Calu3 (cell line): Measurements from ENCODE around the gene TSPAN5. TPM values are rescaled to one million over a fixed set of nuclear protein-coding genes. Genes with fewer than 3 reads are reported as not detected.

Experiments
- BruUV-seq: library from RNA; stranded (reverse); fragments of 400-500 nt; replicated peaks from 2 replicates; lab custom pipeline; 2021; lab: Mats Ljungman, UMichigan
- CTCF ChIA-PET: fragments of 300-600 bp; sonication (Branson Sonifier 250); formaldehyde crosslinking; loops from one replicate; lab custom pipeline; 2022; ENCODE audit warnings: antibody characterized with exemption; lab: Charles Lee
- DNase-seq: peaks from one replicate; pipeline ENCODE4 v3.0.0; 2022
- H3K27ac Mint-ChIP-seq: one replicate; pipeline ENCODE4 v1.8.0; 2022; ENCODE audit warnings: mixed read lengths; ENCODE audit not compliant: unreplicated experiment
- H3K27me3 Mint-ChIP-seq: one replicate; pipeline ENCODE4 v1.8.0; 2022; ENCODE audit warnings: mixed read lengths; ENCODE audit not compliant: unreplicated experiment
- H3K36me3 Mint-ChIP-seq: one replicate; pipeline ENCODE4 v1.8.0; 2022; ENCODE audit warnings: mild to moderate bottlenecking, moderate library complexity, mixed read lengths; ENCODE audit not compliant: insufficient read depth, unreplicated experiment
- H3K4me1 Mint-ChIP-seq: one replicate; pipeline ENCODE4 v1.8.0; 2022; ENCODE audit warnings: mild to moderate bottlenecking, low read depth, mixed read lengths; ENCODE audit not compliant: unreplicated experiment
- H3K4me3 Mint-ChIP-seq: one replicate; pipeline ENCODE4 v1.8.0; 2022; ENCODE audit warnings: mild to moderate bottlenecking, low read depth, moderate library complexity, mixed read lengths; ENCODE audit not compliant: unreplicated experiment
- H3K9me3 Mint-ChIP-seq: one replicate; pipeline ENCODE4 v1.8.0; 2022; ENCODE audit warnings: low read depth, mixed read lengths; ENCODE audit not compliant: unreplicated experiment
- intact Hi-C: fragments of 100-400 bp; cut with micrococcal nuclease; formaldehyde crosslinking; loops from one replicate; pipeline ENCODE4 v1.10.0; 2022; ENCODE audit not compliant: unreplicated experiment
- total RNA-seq: library from RNA; stranded (reverse); gene quantifications from 2 replicates; pipeline ENCODE4 v1.2.3, GENCODE V29; 2022
- TF ChIP-seq, protein P1 (sequence below): fragments of 200-600 bp; IDR thresholded peaks from one replicate; pipeline ENCODE4 v1.8.0; 2022; ENCODE audit warnings: antibody characterized with exemption; ENCODE audit not compliant: unreplicated experiment

TSPAN5 gene
- total RNA-seq, 1 experiment from 2014 or later = 4.8 TPM

DNA sequence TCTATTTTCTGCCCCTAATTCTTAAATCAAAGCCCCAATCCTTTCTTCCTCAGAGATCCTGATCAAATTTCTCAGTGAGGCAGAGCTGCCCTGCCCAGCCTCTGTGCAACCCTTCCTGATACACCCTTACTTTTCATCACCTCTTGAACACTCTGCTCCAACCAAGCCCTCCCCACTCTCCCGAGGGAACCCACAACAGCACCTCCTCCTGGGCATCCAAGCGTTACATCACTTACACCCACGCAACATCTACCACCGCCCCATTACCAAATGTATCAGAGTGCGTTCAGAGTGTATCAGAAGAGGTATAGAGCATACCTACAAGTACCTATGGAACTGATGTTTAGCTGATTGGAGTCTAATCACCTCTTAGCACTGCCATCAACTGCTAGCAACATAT lies 210.8 kb downstream of the TSPAN5 start:
- H3K27ac Mint-ChIP-seq = no peak overlapping the region
- CTCF ChIA-PET = no interaction called here
- TF ChIP-seq, protein P1, sequence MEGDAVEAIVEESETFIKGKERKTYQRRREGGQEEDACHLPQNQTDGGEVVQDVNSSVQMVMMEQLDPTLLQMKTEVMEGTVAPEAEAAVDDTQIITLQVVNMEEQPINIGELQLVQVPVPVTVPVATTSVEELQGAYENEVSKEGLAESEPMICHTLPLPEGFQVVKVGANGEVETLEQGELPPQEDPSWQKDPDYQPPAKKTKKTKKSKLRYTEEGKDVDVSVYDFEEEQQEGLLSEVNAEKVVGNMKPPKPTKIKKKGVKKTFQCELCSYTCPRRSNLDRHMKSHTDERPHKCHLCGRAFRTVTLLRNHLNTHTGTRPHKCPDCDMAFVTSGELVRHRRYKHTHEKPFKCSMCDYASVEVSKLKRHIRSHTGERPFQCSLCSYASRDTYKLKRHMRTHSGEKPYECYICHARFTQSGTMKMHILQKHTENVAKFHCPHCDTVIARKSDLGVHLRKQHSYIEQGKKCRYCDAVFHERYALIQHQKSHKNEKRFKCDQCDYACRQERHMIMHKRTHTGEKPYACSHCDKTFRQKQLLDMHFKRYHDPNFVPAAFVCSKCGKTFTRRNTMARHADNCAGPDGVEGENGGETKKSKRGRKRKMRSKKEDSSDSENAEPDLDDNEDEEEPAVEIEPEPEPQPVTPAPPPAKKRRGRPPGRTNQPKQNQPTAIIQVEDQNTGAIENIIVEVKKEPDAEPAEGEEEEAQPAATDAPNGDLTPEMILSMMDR = no peak
- no peak for DNase-seq
- no TSS peak for BruUV-seq
- H3K4me1 Mint-ChIP-seq = no peaks in the 10 kb centered on the region
- H3K36me3 Mint-ChIP-seq = no peaks in the 10 kb centered on the region
- H3K27me3 Mint-ChIP-seq = no peaks in the 10 kb centered on the region
- intact Hi-C loops = no loop called here
- H3K4me3 Mint-ChIP-seq = no peak overlapping the region
- H3K9me3 Mint-ChIP-seq = no peaks in the 10 kb centered on the region

DNA sequence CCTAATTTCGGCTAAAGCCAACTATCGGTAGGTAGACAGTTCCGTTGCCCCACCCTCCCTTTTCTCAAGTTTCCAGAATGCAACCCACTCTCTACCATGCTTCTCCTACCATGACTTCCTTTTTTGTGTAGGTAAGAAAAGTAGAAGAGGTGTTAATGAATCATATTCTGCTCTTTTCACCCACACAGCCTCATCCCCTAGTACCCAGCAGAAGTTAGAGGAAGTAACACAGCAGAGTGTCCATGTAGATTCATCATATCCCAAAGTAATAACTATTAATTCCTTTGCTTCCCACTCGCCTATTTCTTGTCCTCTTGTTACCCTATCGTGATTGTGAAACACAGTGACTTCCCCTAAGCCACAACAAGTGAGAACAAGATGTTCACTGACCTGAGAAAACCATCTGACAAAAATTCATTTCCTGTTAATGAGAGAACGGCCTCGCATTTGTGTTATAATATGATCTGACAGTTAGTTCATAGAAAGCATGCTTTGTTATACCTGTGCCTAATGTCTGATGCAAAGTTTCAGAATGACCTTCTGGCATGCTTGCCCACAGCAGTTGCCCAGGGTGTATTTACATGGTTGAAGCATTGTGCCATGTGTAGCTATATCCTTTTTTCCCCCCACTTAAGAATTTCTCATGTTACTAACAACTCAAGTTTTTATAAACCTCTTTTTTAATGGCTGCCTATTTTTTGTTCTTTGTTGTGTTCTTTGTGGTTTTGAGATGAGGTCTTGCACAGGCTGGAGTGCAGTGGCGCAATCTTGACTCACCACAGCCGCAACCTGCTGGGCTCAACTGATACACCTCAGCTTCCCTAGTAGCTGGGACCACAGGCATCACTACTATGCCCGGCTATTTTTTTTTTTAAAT lies 211.7 kb downstream of the TSPAN5 start:
- no peak overlapping the region for H3K4me3 Mint-ChIP-seq
- H3K9me3 Mint-ChIP-seq = no peaks in the 10 kb centered on the region
- TF ChIP-seq, protein P1 = no peak
- H3K27me3 Mint-ChIP-seq = no peaks in the 10 kb centered on the region
- no peaks in the 10 kb centered on the region for H3K36me3 Mint-ChIP-seq
- CTCF ChIA-PET = no interaction called here
- intact Hi-C loops = no loop called here
- no peak overlapping the region for H3K27ac Mint-ChIP-seq
- no peaks in the 10 kb centered on the region for H3K4me1 Mint-ChIP-seq
- no TSS peak for BruUV-seq
- DNase-seq = no peak

DNA sequence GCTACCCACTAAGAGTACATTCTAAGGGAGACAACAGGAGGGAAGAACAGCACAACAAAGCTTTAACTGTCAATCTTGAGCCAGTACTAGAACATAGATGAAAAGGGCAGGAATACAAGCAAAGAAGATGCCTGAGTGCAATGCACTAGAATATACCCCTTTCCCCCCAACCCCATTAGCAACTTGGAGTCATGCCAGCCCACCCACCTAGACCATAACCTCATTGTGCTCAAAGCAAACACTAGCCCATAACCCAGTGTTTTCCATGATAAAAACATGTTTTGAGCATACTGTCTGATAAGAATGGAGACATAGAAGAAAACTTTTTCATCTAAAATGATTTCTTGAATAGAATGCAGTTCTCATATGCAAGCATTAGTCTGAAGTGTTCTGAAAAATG lies 214.0 kb downstream of the TSPAN5 start:
- CTCF ChIA-PET = no interaction called here
- no TSS peak for BruUV-seq
- Mint-ChIP-seq H3K4me3 (no peak overlapping the region), H3K27me3 (no peaks in the 10 kb centered on the region), H3K36me3 (no peaks in the 10 kb centered on the region), H3K9me3 (no peaks in the 10 kb centered on the region), H3K4me1 (no peaks in the 10 kb centered on the region), H3K27ac (no peak overlapping the region)
- intact Hi-C loops = no loop called here
- DNase-seq = no peak
- TF ChIP-seq, protein P1 = no peak

DNA sequence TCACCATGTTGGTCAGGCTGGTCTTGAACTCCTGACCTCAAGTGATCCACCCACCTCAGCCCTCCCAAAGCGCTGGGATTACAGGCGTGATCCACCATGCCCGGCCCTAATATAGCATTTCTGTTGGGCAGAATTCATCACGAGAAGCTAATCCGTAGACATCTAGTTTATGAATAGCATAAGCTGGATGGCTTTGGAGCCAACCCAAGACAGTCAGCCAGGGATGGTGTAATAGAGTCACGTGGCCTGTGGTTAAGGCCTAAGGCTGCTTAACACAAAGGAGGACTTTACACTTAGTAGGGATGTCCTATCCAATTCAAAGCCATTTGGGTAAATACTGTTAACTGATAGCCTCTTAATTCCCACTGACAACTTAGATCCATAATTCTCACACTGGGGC lies 223.6 kb downstream of the TSPAN5 start:
- CTCF ChIA-PET = no interaction called here
- Mint-ChIP-seq H3K4me3 (no peak overlapping the region), H3K9me3 (no peaks in the 10 kb centered on the region), H3K36me3 (no peaks in the 10 kb centered on the region), H3K27me3 (no peaks in the 10 kb centered on the region), H3K27ac (no peak overlapping the region), H3K4me1 (no peaks in the 10 kb centered on the region)
- TF ChIP-seq, protein P1 = no peak
- intact Hi-C loops = no loop called here
- DNase-seq = no peak
- BruUV-seq = no TSS peak
